K562 (cell line): ENCODE data around the gene CCDC194. TPM values are rescaled to one million over a fixed set of nuclear protein-coding genes. Genes with fewer than 3 reads are reported as not detected.

Experiments used
- ATAC-seq: fragments of 200-7000 bp; cut with Tn5 transposase; 3 replicates; pipeline ENCODE4 v1.9.1; 2020; ENCODE audit warnings: moderate library complexity
- BruUV-seq: library from RNA; stranded (reverse); fragments of 400-500 nt; replicated peaks from 2 replicates; lab custom pipeline; 2021; lab: Mats Ljungman, UMichigan
- CTCF ChIA-PET: fragments of 300-600 bp; formaldehyde crosslinking; extraction: SDS; loops from one replicate; lab custom pipeline; 2021; ENCODE audit warnings: low intra/inter-chr PET ratio; lab: Yijun Ruan, JAX
- POLR2A ChIA-PET: fragments of 300-600, 350-650 bp; sonication (Branson Sonifier 250); formaldehyde crosslinking; extraction: SDS; loops from one replicate; lab custom pipeline; 2021; ENCODE audit warnings: antibody characterized with exemption, inconsistent platforms; lab: Yijun Ruan, JAX
- DNase-seq, 4 experiments: peaks; one replicate each; pipeline versions ENCODE4 v3.0.0 to v3.0.0-alpha.2; 2011 to 2018; ENCODE audit warnings: low spot score in 3 of 4, mixed read lengths in 3 of 4; ENCODE audit errors: extremely low read depth in 1 of 4
- FAIRE-seq: peaks from 2 replicates; lab custom pipeline; 2011; peaks lifted over from hg19 to GRCh38; lab: Jason Lieb, UNC
- H2AFZ ChIP-seq: 2 replicates; pipeline ENCODE4 v1.6.0; 2011; ENCODE audit warnings: low read depth, low read length, control low read depth, inconsistent platforms
- H3K27ac ChIP-seq: fragments of 200-600 bp; 3 replicates; pipeline ENCODE4 v1.8.0; 2011; ENCODE audit warnings: low read depth, mild to moderate bottlenecking, control low read depth, inconsistent platforms, low read length, moderate library complexity, mixed read lengths; ENCODE audit errors: extremely low read depth
- H3K27me3 ChIP-seq, 2 experiments: fragments of 300-600 bp in 1 of 2; 2 replicates in 1 of 2; 3 replicates in 1 of 2; pipeline versions ENCODE4 v1.6.0 to v1.8.0; 2011; ENCODE audit warnings: inconsistent platforms in 2 of 2, low read length in 2 of 2, mild to moderate bottlenecking in 1 of 2, mixed read lengths in 1 of 2, moderate library complexity in 1 of 2; ENCODE audit not compliant: control insufficient read depth in 2 of 2, insufficient read depth in 2 of 2
- H3K36me3 ChIP-seq: fragments of 300-600 bp; 3 replicates; pipeline ENCODE4 v1.8.0; 2011; ENCODE audit warnings: mild to moderate bottlenecking, low read length, inconsistent platforms; ENCODE audit not compliant: control insufficient read depth, insufficient read depth
- H3K4me1 ChIP-seq, 2 experiments: fragments of 200-600 bp in 1 of 2; replicated peaks in 1 of 2; 2 replicates in 1 of 2; 3 replicates in 1 of 2; pipeline versions ENCODE4 v1.5.1 to v1.8.0; 2011; ENCODE audit warnings: inconsistent platforms in 2 of 2, low read length in 2 of 2, mild to moderate bottlenecking in 1 of 2, mixed read lengths in 1 of 2, moderate library complexity in 1 of 2; ENCODE audit not compliant: control insufficient read depth in 2 of 2, insufficient read depth in 2 of 2
- H3K4me2 ChIP-seq: 2 replicates; pipeline ENCODE4 v1.6.1; 2011; ENCODE audit warnings: low read length, control low read depth, inconsistent platforms, mixed read lengths; ENCODE audit not compliant: insufficient read depth
- H3K4me3 ChIP-seq: fragments of 200-600 bp; sonication (generic), shearing (Covaris generic); 2 replicates; pipeline ENCODE4 v1.5.1; 2016; ENCODE audit warnings: control low read depth, inconsistent platforms
- H3K79me2 ChIP-seq: fragments of 200-600 bp; 3 replicates; pipeline ENCODE4 v1.8.0; 2011; ENCODE audit warnings: low read length, inconsistent platforms; ENCODE audit not compliant: control insufficient read depth, insufficient read depth
- H3K9ac ChIP-seq, 2 experiments: 2 replicates each; pipeline versions ENCODE4 v1.6.0 to v1.6.1; 2011; ENCODE audit warnings: low read depth in 2 of 2, low read length in 2 of 2, control low read depth in 1 of 2, inconsistent platforms in 1 of 2, mild to moderate bottlenecking in 1 of 2, mixed read lengths in 1 of 2; ENCODE audit not compliant: insufficient read depth in 1 of 2
- H3K9me1 ChIP-seq: one replicate; pipeline ENCODE4 v1.6.0; 2011; ENCODE audit warnings: inconsistent platforms, mild to moderate bottlenecking, low read length, moderate library complexity; ENCODE audit not compliant: control insufficient read depth, insufficient read depth
- H3K9me3 ChIP-seq: replicated peaks from 2 replicates; pipeline ENCODE4 v1.5.1; 2011; ENCODE audit warnings: low read depth, low read length, inconsistent platforms; ENCODE audit not compliant: control insufficient read depth, insufficient read depth
- H4K20me1 ChIP-seq: replicated peaks from 2 replicates; pipeline ENCODE4 v1.6.1; 2011; ENCODE audit warnings: low read length, inconsistent platforms, mixed read lengths; ENCODE audit not compliant: control insufficient read depth, insufficient read depth
- BCL6 ChIP-seq: fragments of 250-450 bp; sonication (Bioruptor Pico); IDR thresholded peaks from 2 replicates; pipeline ENCODE4 v1.4.0; 2020
- CBX3 ChIP-seq, 2 experiments: IDR thresholded peaks; 1 replicate in 1 of 2; 2 replicates in 1 of 2; pipeline ENCODE4 v1.6.1; 2012; ENCODE audit warnings: inconsistent platforms in 2 of 2, low read length in 2 of 2, borderline replicate concordance in 1 of 2, control low read depth in 1 of 2
- CGGBP1 ChIP-seq: fragments of 250-450 bp; sonication (Bioruptor Pico); IDR thresholded peaks from 2 replicates; pipeline ENCODE4 v1.9.0; 2021; ENCODE audit warnings: mild to moderate bottlenecking
- HNRNPL ChIP-seq: fragments of 200-400 bp; formaldehyde crosslinking; IDR thresholded peaks from 2 replicates; pipeline ENCODE4 v1.6.1; 2017; ENCODE audit warnings: low read depth, mild to moderate bottlenecking, low read length
- KLF1 ChIP-seq: fragments of 450-650 bp; IDR thresholded peaks from 2 replicates; pipeline ENCODE4 v1.6.1; 2016; ENCODE audit warnings: missing genetic modification characterization, missing compliant biosample characterization
- RBM17 ChIP-seq: fragments of 200-400 bp; formaldehyde crosslinking; IDR thresholded peaks from 2 replicates; pipeline ENCODE4 v1.6.1; 2017; ENCODE audit warnings: low read depth, mild to moderate bottlenecking, low read length, borderline replicate concordance
- RBM25 ChIP-seq: fragments of 200-400 bp; formaldehyde crosslinking; IDR thresholded peaks from 2 replicates; pipeline ENCODE4 v1.6.1; 2018; ENCODE audit warnings: low read length, low read depth, moderate library complexity; ENCODE audit not compliant: severe bottlenecking
- SIX5 ChIP-seq, 2 experiments: IDR thresholded peaks; 2 replicates each; pipeline ENCODE4 v1.6.1; 2011; ENCODE audit warnings: low read length in 2 of 2, borderline replicate concordance in 1 of 2, low read depth in 1 of 2, mild to moderate bottlenecking in 1 of 2, moderate library complexity in 1 of 2; ENCODE audit not compliant: insufficient read depth in 1 of 2
- SOX6 ChIP-seq: fragments of 450-650 bp; IDR thresholded peaks from 2 replicates; pipeline ENCODE4 v1.6.1; 2014; ENCODE audit warnings: mild to moderate bottlenecking
- SRSF7 ChIP-seq: fragments of 200-400 bp; formaldehyde crosslinking; optimal IDR thresholded peaks from 2 replicates; pipeline ENCODE3; 2017; ENCODE audit warnings: mild to moderate bottlenecking, low read depth, low read length
- TCF7 ChIP-seq: sonication (generic); IDR thresholded peaks from 2 replicates; pipeline ENCODE4 v1.6.1; 2016; ENCODE audit warnings: antibody characterized with exemption, borderline replicate concordance
- TRIM28 ChIP-seq: fragments of 450-650 bp; IDR thresholded peaks from 2 replicates; pipeline ENCODE4 v1.6.1; 2017
- XRCC5 ChIP-seq: fragments of 200-400 bp; formaldehyde crosslinking; IDR thresholded peaks from 2 replicates; pipeline ENCODE4 v1.6.1; 2017; ENCODE audit warnings: low read depth, mild to moderate bottlenecking, low read length
- ZBTB12 ChIP-seq: fragments of 250-450 bp; sonication (Bioruptor Pico); IDR thresholded peaks from 2 replicates; pipeline ENCODE4 v1.4.0; 2020
- ZC3H4 ChIP-seq: sonication (generic); formaldehyde crosslinking; IDR thresholded peaks from 2 replicates; pipeline ENCODE4 v1.9.0; 2021; ENCODE audit warnings: missing genetic modification reagents, borderline replicate concordance
- ZFPM2 ChIP-seq: fragments of 250-450 bp; sonication (Bioruptor Pico); IDR thresholded peaks from 2 replicates; pipeline ENCODE4 v1.5.1; 2022; ENCODE audit warnings: mild to moderate bottlenecking
- ZNF507 ChIP-seq: conservative IDR thresholded peaks from 2 replicates; pipeline ENCODE4 v1.6.1; 2017; ENCODE audit warnings: missing genetic modification characterization, missing compliant biosample characterization
- ZNF77 ChIP-seq: fragments of 250-450 bp; sonication (Bioruptor Pico); IDR thresholded peaks from 2 replicates; pipeline ENCODE4 v1.5.0; 2020
- WGBS: fragments of 100-300 bp; shearing (Covaris generic); methylation state at CpG from one replicate; pipeline ENCODE4 v1.1.6; 2016; ENCODE audit warnings: low coverage, mixed read lengths; ENCODE audit not compliant: insufficient coverage; ENCODE audit errors: missing lambda C conversion rate; 5-methylcytosine and 5-hydroxymethylcytosine counted together
- in situ Hi-C: fragments of 300-500 bp; cut with MboI; formaldehyde crosslinking; loops from 4 replicates; pipeline ENCODE4 v1.15.0; 2018; ENCODE audit warnings: inconsistent platforms, mixed read lengths
- intact Hi-C: fragments of 100-400 bp; cut with micrococcal nuclease; formaldehyde crosslinking; loops from 2 replicates; pipeline ENCODE4 v1.14.2; 2022
- polyA plus RNA-seq, 8 experiments: library from polyadenylated mRNA; depleted of rRNA in 4 of 8; stranded (reverse) in 5 of 8; unstranded in 3 of 8; fragments of >200 nt; fragmentation: Nextera tagmentation in 2 of 8; fragmentation: Illumina TruSeq in 1 of 8; extraction: Ambion mirVana in 2 of 8; extraction: Trizol in 1 of 8; gene quantifications; 2 replicates each; pipeline versions ENCODE4 v1.2.1 to v1.2.3, GENCODE V29; 2011 to 2014; ENCODE audit warnings: inconsistent platforms in 1 of 8, missing spikeins in 1 of 8
- total RNA-seq, 7 experiments: library from RNA; depleted of rRNA in 6 of 7; stranded (reverse); fragments of >200 nt in 6 of 7; fragmentation: Illumina TruSeq in 2 of 7; extraction: Trizol in 2 of 7; gene quantifications; 2 replicates each; pipeline versions ENCODE4 v1.2.1 to v1.2.3, GENCODE V29; 2011 to 2021; ENCODE audit warnings: low replicate concordance in 1 of 7
- TF ChIP-seq, protein P1 (sequence below): sonication (generic); formaldehyde crosslinking; IDR thresholded peaks from 2 replicates; pipeline ENCODE4 v1.4.0; 2020; ENCODE audit warnings: mild to moderate bottlenecking, missing genetic modification reagents

The CCDC194 gene
- total and polyA plus RNA-seq, 9 of the 15 experiments (the other 6 are each of a cell fraction or from before 2014, with no cell fraction given) = 0.13 to 1.3 (median 0.39) TPM; not detected in 3

DNA sequence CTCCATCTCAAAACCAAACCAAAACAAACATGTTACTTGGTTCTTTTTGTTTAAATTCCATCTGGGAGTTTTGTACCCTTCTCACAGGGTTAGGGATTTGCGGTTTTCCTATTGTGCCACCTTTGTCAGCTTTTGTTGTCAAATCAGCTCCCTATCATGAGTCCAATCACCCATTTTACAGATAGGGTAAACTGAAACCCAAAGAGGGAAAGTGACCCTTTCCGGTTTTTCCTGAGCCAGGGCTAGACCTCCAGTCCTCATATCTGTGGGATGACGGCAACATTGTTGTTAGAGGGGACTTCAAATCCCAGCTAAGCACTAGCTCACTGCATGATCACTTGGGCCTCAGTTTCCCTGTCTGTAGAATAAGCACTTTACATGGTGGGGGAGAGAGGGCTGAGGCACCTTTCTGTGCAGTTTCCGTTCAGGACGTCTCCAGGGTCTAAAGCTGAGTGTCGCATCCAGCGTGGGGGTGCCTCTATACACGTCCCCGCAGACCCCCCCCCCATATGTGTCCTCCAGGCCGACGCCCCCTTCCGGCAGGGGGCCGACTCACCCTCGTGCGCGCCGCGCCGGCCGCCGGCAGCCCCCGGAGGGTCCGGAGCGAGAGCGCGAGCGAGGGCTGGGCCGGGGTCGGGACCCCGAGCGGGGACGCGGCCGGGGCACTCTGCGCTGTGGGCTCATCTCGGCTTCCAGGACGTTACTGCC, 3.9 kb downstream of the CCDC194 start (continued):
- TF ChIP-seq ZNF507 (tag) (no peak), ZBTB12 (no peak)

- Histone ChIP-seq H3K27me3 (no peaks in the 10 kb centered on the region), H3K9ac (no peak overlapping the region), H3K9me3 (peaks cover 9% of the 10 kb centered on the region), H3K27ac (no peak overlapping the region), H2AFZ (no peak overlapping the region), H3K4me2 (no peak overlapping the region), H3K4me3 (no peak overlapping the region), H3K36me3 (no peaks in the 10 kb centered on the region), H4K20me1 (no peaks in the 10 kb centered on the region), H3K79me2 (no peaks in the 10 kb centered on the region), H3K9me1 (no peaks in the 10 kb centered on the region), H3K4me1 (peaks cover 16 to 36% of the 10 kb centered on the region in 2 experiments)
- ATAC-seq (no peak), FAIRE-seq (no peak), DNase-seq (no peak)
- intact Hi-C loops = no loop called here
- ChIA-PET CTCF (no interaction called here), POLR2A (interaction anchor here (0.6 to 1.4 kb wide), 2 partner anchors 18 to 64 kb away, joined by 3 to 4 read pairs; no protein-coding TSS in a partner anchor)
- 0% methylated on average over 1 of the region's 1 CpG for WGBS
- in situ Hi-C loops = loop anchor here (5.0 to 10.0 kb wide), 3 partner anchors 42 to 324 kb away; no protein-coding TSS in a partner anchor
- no TSS peak for BruUV-seq
- TF ChIP-seq ZFPM2 (no peak), SOX6 (no peak), TCF7 (no peak), SRSF7 (no peak), ZNF77 (CRISPR knock-in tag) (no peak), TRIM28 (0 out of 2 replicates have a peak, but pooled peaks have one; percentile 29), SIX5 (IDR thresholded peaks at IDR 0.05; ENCODE audit: borderline replicate concordance in 1 of 2, insufficient read depth in 1 of 2, low read depth in 1 of 2, low read length in 2 of 2) (no peak), XRCC5 (no peak), BCL6 (no peak), KLF1 (tag) (no peak), RBM25 (peak; percentile 58), RBM17 (no peak), HNRNPL (no peak), CGGBP1 (no peak), ZC3H4 (no peak), CBX3 (IDR thresholded peaks at IDR 0.05; ENCODE audit: borderline replicate concordance in 1 of 2, low read length in 2 of 2) (peak in 1 of 2 experiments; percentile 40; a peak in 1 of 3 replicates)
- TF ChIP-seq, protein P1, sequence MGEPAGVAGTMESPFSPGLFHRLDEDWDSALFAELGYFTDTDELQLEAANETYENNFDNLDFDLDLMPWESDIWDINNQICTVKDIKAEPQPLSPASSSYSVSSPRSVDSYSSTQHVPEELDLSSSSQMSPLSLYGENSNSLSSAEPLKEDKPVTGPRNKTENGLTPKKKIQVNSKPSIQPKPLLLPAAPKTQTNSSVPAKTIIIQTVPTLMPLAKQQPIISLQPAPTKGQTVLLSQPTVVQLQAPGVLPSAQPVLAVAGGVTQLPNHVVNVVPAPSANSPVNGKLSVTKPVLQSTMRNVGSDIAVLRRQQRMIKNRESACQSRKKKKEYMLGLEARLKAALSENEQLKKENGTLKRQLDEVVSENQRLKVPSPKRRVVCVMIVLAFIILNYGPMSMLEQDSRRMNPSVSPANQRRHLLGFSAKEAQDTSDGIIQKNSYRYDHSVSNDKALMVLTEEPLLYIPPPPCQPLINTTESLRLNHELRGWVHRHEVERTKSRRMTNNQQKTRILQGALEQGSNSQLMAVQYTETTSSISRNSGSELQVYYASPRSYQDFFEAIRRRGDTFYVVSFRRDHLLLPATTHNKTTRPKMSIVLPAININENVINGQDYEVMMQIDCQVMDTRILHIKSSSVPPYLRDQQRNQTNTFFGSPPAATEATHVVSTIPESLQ (CRISPR knock-in tag) = no peak
Observed at GRCh38 chr19:17389288-17389687, 4.7 kb downstream of the CCDC194 start.
